Heart left ventricle (tissue), 13 donors: ENCODE results near the gene MRPS6.

ENCODE experiments used
- CTCF ChIP-seq, 12 donors: fragments of 200-600 bp; sonication (generic) in 4 of 12; IDR thresholded peaks; one replicate each; pipeline versions ENCODE4 v1.5.0 to v1.8.0; 2018 to 2022; ENCODE audit warnings: antibody characterized with exemption in 12 of 12, mild to moderate bottlenecking in 5 of 12
- POLR2A ChIP-seq, 2 donors: fragments of 450-650 bp; IDR thresholded peaks; one replicate each; pipeline ENCODE4 v1.6.1; 2017; ENCODE audit warnings: antibody characterized with exemption in 2 of 2, mild to moderate bottlenecking in 2 of 2, moderate library complexity in 2 of 2
- donor health status: ischemic (EF 13 %, LVEDD 7.1; RV severe dilation, severe dysfunction).
- donor health status: DM: no; HTN: yes; CAD: no.
- donor health status: DM: no; HTN: no; CAD: no.
- donor health status: ischemic (EF 25% LVEDD 6.9; RV normal size, moderate dysfunction).
- donor health status: ischemic (EF 25% LVEDD 5.7; RV mildly dilated, moderate dysfunction).
- donor health status: ischemic (EF 35%, LVEDD 5.7; RV mildly dilated, moderate dysfunction).
- donor health status: nonischemic (EF 11% LVEDD 7.7; RV severe dilation, severe dysfunction).
- donor health status: DM: yes; HTN: yes; CAD: no.
- donor health status: PGD.
- donor health status: ischemic (EF 29% LVEDD 5.4; RV normal size, mild dysfunction).
- donor health status: nonischemic (EF 23%, LVEDD 6.1; RV moderate dilation, normal function).

- TF ChIP-seq CTCF (IDR thresholded peaks at IDR 0.05): no peak
- TF ChIP-seq POLR2A (IDR thresholded peaks at IDR 0.05): no peak
Measured at GRCh38 chr21:34177919-34178567, 104.7 kb downstream of the MRPS6 start.
